Ovary (tissue), 9 donors: ENCODE results near the gene HERPUD1. TPM values are rescaled to one million over a fixed set of nuclear protein-coding genes. Genes with fewer than 3 reads are reported as not detected.

ENCODE experiments used
- DNase-seq, 5 donors: peaks; one replicate each; pipeline ENCODE4 v3.0.0-alpha.2; 2019 to 2020
- H3K27ac ChIP-seq, 2 donors: fragments of 200-600 bp; one replicate each; pipeline versions ENCODE4 v1.5.1 to v1.8.0; 2019 to 2022
- H3K27me3 ChIP-seq: fragments of 200-600 bp; one replicate; pipeline ENCODE4 v1.8.0; 2022
- H3K36me3 ChIP-seq: fragments of 200-600 bp; sonication (generic); one replicate; pipeline ENCODE4 v1.5.1; 2019
- H3K4me1 ChIP-seq: one replicate; pipeline ENCODE4 v1.8.1; 2013; ENCODE audit warnings: mild to moderate bottlenecking, moderate library complexity; ENCODE audit not compliant: insufficient read depth
- H3K4me3 ChIP-seq: fragments of 200-600 bp; sonication (generic); one replicate; pipeline ENCODE4 v1.5.1; 2017
- H3K9me3 ChIP-seq, 2 donors: fragments of 200-600 bp in 1 of 2; sonication (generic) in 1 of 2; one replicate each; pipeline versions ENCODE4 v1.5.1 to v1.8.1; 2013 to 2019; ENCODE audit warnings: mild to moderate bottlenecking in 1 of 2, moderate library complexity in 1 of 2
- CTCF ChIP-seq, 3 donors: fragments of 450-650 bp in 2 of 3; fragments of 200-600 bp in 1 of 3; IDR thresholded peaks; one replicate each; pipeline versions ENCODE4 v1.5.1 to v1.8.0; 2016 to 2022; ENCODE audit warnings: antibody characterized with exemption in 3 of 3, mild to moderate bottlenecking in 1 of 3
- EP300 ChIP-seq: sonication (generic); formaldehyde crosslinking; IDR thresholded peaks from one replicate; pipeline ENCODE4 v1.6.1; 2017; ENCODE audit warnings: antibody characterized with exemption
- POLR2A ChIP-seq: fragments of 450-650 bp; IDR thresholded peaks from one replicate; pipeline ENCODE4 v1.6.1; 2017; ENCODE audit warnings: antibody characterized with exemption, mild to moderate bottlenecking, moderate library complexity
- WGBS, 3 donors: extraction: QIAGEN DNeasy Blood & Tissue Kit in 1 of 3; methylation state at CpG; one replicate each; pipeline versions ENCODE4 v1.1.5 to v1.1.7; 2013 to 2017; 5-methylcytosine and 5-hydroxymethylcytosine counted together
- intact Hi-C, 4 donors: fragments of 100-400 bp; cut with DNase I; formaldehyde crosslinking; loops; one replicate each; pipeline versions ENCODE4 v1.11.0 to v1.15.1; 2022 to 2023
- polyA plus RNA-seq, 2 donors: library from polyadenylated mRNA; stranded (reverse); fragments of 200-250 nt in 1 of 2; fragments of 350-450 nt in 1 of 2; fragmentation: Illumina TruSeq in 1 of 2; extraction: RNeasy Lipid Tissue Mini Kit (QIAGEN cat#74804) in 1 of 2; gene quantifications; one replicate each; pipeline ENCODE4 v1.2.3, GENCODE V29; 2013 to 2014
- total RNA-seq, 7 donors: library from RNA; depleted of rRNA in 2 of 7; stranded (reverse); fragments of >200 nt in 2 of 7; fragmentation: NEBNext Ultra II Directional in 3 of 7; extraction: Animal tissue kit (Norgen Biotek cat#: 25700) in 3 of 7; gene quantifications; one replicate each; pipeline versions ENCODE4 v1.1.0 to v1.2.4, GENCODE V29; 2016 to 2023
- donor health status: DM: no; HTN: no; CAD: no; lungs with moderate emphysema.
- donor health status: DM: no; HTN: no; CAD: no.
- donor health status: Bipolar disorder and iron deficiency.
- donor health status: DM: yes; HTN: yes; CAD: no.
- donor health status: DM: no; HTN: no; CAD: no.
- donor health status: DM: yes; HTN: yes; CAD: no.

Gene HERPUD1
- total and polyA plus RNA-seq, 9 donors: 95.4 to 299 (median 192) TPM

DNA sequence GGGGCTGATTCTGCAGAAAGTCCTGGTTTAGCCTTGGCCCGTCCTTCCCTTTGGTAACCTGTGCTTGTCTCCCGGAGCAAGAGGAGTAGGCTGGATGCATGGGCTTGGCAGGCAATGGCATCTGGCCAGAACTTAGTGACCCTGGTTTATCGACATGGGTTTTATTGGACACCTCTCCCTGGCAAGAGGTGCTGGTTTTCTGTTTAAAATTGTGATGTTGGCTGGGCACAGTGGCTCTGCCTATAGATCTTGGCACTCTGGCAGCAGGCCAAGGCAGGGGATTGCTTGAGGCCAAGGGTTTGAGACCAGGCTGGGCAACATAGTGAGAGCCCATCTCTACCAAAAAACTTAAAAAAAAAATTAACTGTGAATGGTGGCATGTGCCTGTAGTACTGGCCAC is 35.7 kb upstream of the HERPUD1 start:
- 57 to 88% (median 59%) methylated on average over 3 of the region's 3 CpGs for WGBS, 3 donors
- H3K9me3 ChIP-seq: no peaks in the 10 kb centered on the region

GRCh38 chr16:56897026-56897799 is 34.7 kb upstream of the HERPUD1 start:
- H3K27me3 ChIP-seq: no peaks in the 10 kb centered on the region
- WGBS, 3 donors: 61 to 74% (median 69%) methylated on average over 8 of the region's 8 CpGs
- TF ChIP-seq EP300 (no peak), CTCF (IDR thresholded peaks at IDR 0.05) (no peak)
- no peaks in the 10 kb centered on the region for H3K36me3 ChIP-seq
- no peaks in the 10 kb centered on the region for H3K9me3 ChIP-seq
- H3K4me1 ChIP-seq: no peaks in the 10 kb centered on the region
- intact Hi-C loops: no loop called here
- H3K27ac ChIP-seq: no peak overlapping the region
- DNase-seq: no peak
- no peak overlapping the region for H3K4me3 ChIP-seq

More for the DNA sequence above, 35.7 kb upstream of the HERPUD1 start:
- no peak for DNase-seq
- Histone ChIP-seq H3K36me3 (no peaks in the 10 kb centered on the region), H3K4me1 (no peaks in the 10 kb centered on the region), H3K27ac (no peak overlapping the region), H3K27me3 (no peaks in the 10 kb centered on the region), H3K4me3 (no peak overlapping the region)
- intact Hi-C loops: no loop called here
- TF ChIP-seq CTCF (IDR thresholded peaks at IDR 0.05): no peak
- no peak for TF ChIP-seq POLR2A
- no peak for TF ChIP-seq EP300

DNA sequence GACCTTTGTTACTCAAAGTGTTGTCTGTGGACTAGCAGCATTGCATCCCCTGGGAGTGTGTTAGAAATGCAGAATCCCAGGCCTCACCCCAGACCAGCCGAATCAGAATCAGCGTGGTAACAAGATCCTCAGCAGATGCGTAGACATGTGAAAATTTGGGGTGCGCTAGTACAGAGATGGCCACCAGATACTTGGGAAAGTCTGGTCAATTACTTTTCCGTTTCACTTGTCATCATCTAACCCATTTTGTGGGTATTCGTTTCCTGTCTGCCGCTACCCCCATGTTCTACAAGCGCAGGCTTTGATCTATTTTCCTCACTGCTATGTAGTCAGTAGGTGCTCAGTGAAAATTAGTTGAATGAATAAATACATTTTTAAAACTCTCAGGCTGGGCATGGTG is 33.1 kb upstream of the HERPUD1 start:
- no peak for TF ChIP-seq CTCF (IDR thresholded peaks at IDR 0.05)
- TF ChIP-seq POLR2A: no peak
- no peak for TF ChIP-seq EP300
- no peak for DNase-seq
- Histone ChIP-seq H3K9me3 (no peaks in the 10 kb centered on the region), H3K4me1 (no peaks in the 10 kb centered on the region), H3K4me3 (no peak overlapping the region), H3K27ac (no peak overlapping the region), H3K36me3 (no peaks in the 10 kb centered on the region), H3K27me3 (no peaks in the 10 kb centered on the region)
- WGBS, 3 donors: 94 to 99% (median 96%) methylated on average over 8 of the region's 8 CpGs
- intact Hi-C loops: no loop called here

DNA sequence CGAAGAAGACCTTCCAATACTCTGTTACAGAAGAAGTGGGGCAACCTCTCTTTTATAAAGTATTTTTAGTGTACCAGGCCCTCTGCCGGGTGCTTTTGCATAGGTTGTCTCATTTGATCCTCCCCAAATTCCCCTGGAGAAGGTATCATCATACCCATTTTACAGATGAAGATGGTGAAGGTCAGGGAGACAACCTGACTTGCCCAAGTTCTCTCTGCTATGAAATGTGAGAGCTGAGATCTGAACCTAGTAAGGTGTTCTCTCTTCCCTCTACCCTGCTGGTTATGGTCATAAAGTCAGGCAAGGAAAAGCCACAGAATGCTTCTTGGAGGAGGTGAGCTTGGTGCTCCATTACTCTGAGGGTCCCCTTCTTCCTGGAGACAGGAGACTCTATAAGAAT is 28.1 kb upstream of the HERPUD1 start:
- H3K4me3 ChIP-seq: no peak overlapping the region
- no peaks in the 10 kb centered on the region for H3K27me3 ChIP-seq
- H3K4me1 ChIP-seq: no peaks in the 10 kb centered on the region
- TF ChIP-seq CTCF (IDR thresholded peaks at IDR 0.05): no peak
- no peak for TF ChIP-seq EP300
- no peak for TF ChIP-seq POLR2A
- 90 to 93% (median 91%) methylated on average over 2 of the region's 2 CpGs for WGBS, 3 donors
- intact Hi-C loops: no loop called here
- no peak for DNase-seq
- H3K36me3 ChIP-seq: no peaks in the 10 kb centered on the region
- no peaks in the 10 kb centered on the region for H3K9me3 ChIP-seq
- no peak overlapping the region for H3K27ac ChIP-seq
